ENCODE measurements around the gene BRF1.

DNA sequence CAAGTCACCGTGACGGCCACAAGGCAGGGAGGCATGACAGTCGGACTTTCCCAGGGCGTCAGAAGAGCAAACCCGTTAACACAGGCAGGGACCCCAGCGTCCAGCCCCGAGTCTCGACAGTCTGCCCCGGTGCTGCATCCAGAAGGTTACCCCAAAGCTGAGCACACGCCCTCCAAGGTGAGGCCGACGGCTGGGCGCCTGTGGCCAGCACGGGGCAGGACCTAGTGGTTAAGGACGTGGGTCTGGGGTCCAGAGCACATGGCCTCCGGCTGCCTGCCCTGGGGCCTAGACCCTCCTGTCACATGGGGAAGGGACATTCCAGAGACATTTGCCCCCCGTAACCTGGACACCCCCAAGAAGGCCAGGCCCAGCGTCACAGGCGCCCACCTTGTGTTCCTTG is 82.2 kb downstream of the BRF1 start:
- no peak for TF ChIP-seq CTCF (IDR thresholded peaks at IDR 0.05)
- TF ChIP-seq EZH2 (IDR thresholded peaks at IDR 0.05) = no peak
